ENCODE results near the gene SPEF2.

DNA sequence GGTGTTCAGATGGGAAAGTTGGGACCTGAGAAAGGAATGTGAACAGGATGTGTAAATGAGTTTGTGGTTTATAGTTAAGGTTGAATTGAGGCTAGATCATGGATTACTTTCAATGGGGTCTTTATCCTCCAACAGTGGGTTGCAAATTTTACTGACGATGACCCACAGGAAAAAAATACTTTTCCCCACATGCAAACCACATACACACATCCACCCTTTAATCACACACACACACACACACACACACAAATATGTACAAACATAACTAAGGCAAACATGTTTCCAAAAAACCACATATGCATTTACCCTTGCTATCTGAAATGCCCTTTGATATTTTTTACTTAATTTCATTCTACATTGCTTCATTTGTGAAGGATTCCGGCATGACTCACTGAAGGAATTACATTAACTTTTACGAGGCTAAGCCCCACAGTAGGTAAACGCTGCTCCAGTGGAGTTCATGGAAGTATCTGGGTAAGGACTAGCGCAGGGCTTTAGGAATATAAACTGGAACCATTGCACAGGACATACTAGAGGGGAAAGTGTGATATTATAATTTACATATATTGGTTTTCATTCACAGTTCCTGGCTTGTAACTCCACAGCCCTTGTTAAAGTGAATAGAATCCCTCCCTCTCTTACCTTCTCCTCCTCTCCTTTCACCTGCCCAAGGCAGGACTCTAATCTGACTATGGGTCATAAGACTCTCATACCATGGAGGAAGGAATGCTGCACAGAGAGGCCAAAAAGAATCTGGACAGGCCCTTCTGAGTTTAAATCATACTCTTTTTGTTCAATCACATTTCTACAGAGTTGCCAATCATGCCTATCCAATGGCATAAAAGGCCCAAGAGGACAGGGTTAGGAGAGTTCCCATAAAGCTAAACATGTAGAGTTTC, 8.5 kb upstream of the SPEF2 start:
- TF ChIP-seq, protein P1, sequence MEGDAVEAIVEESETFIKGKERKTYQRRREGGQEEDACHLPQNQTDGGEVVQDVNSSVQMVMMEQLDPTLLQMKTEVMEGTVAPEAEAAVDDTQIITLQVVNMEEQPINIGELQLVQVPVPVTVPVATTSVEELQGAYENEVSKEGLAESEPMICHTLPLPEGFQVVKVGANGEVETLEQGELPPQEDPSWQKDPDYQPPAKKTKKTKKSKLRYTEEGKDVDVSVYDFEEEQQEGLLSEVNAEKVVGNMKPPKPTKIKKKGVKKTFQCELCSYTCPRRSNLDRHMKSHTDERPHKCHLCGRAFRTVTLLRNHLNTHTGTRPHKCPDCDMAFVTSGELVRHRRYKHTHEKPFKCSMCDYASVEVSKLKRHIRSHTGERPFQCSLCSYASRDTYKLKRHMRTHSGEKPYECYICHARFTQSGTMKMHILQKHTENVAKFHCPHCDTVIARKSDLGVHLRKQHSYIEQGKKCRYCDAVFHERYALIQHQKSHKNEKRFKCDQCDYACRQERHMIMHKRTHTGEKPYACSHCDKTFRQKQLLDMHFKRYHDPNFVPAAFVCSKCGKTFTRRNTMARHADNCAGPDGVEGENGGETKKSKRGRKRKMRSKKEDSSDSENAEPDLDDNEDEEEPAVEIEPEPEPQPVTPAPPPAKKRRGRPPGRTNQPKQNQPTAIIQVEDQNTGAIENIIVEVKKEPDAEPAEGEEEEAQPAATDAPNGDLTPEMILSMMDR (IDR thresholded peaks at IDR 0.05): no peak
- no peak for TF ChIP-seq EZH2 (IDR thresholded peaks at IDR 0.05; ENCODE audit: borderline replicate concordance, insufficient read depth, low read depth, low read length, poor library complexity, severe bottlenecking)
